Left ventricle myocardium inferior (tissue), 1 donor: ENCODE measurements around the gene CELA1. TPM values are rescaled to one million over a fixed set of nuclear protein-coding genes. Genes with fewer than 3 reads are reported as not detected.

Source experiments
- DNase-seq: peaks from one replicate; pipeline ENCODE4 v3.0.0-alpha.2; 2020
- H3K27ac ChIP-seq: fragments of 200-600 bp; replicated peaks from 2 replicates; pipeline ENCODE4 v1.8.0; 2021
- H3K27me3 ChIP-seq: fragments of 200-600 bp; 2 replicates; pipeline ENCODE4 v1.8.0; 2021; ENCODE audit warnings: low read depth
- H3K36me3 ChIP-seq: fragments of 200-600 bp; 2 replicates; pipeline ENCODE4 v1.8.0; 2021
- H3K4me1 ChIP-seq: fragments of 200-600 bp; 2 replicates; pipeline ENCODE4 v1.8.0; 2021
- H3K4me3 ChIP-seq: fragments of 200-600 bp; 2 replicates; pipeline ENCODE4 v1.8.0; 2021; ENCODE audit warnings: mild to moderate bottlenecking, moderate library complexity
- H3K9me3 ChIP-seq: fragments of 200-600 bp; replicated peaks from 2 replicates; pipeline ENCODE4 v1.8.0; 2021
- intact Hi-C: fragments of 100-400 bp; cut with micrococcal nuclease; formaldehyde crosslinking; loops from one replicate; pipeline ENCODE4 v1.11.0; 2022
- total RNA-seq: library from RNA; stranded (reverse); fragmentation: NEBNext Ultra II Directional; extraction: Animal tissue kit (Norgen Biotek cat#: 25700); gene quantifications from one replicate; pipeline ENCODE4 v1.2.1, GENCODE V29; 2021
- TF ChIP-seq, protein P1 (sequence below): fragments of 200-600 bp; IDR thresholded peaks from 2 replicates; pipeline ENCODE4 v1.8.0; 2021; ENCODE audit warnings: antibody characterized with exemption, mild to moderate bottlenecking, borderline replicate concordance
- donor health status: DM: no; HTN: yes; CAD: no; lungs with severe emphysema.

Gene CELA1
- total RNA-seq, 1 donor from 2014 or later = not detected

DNA sequence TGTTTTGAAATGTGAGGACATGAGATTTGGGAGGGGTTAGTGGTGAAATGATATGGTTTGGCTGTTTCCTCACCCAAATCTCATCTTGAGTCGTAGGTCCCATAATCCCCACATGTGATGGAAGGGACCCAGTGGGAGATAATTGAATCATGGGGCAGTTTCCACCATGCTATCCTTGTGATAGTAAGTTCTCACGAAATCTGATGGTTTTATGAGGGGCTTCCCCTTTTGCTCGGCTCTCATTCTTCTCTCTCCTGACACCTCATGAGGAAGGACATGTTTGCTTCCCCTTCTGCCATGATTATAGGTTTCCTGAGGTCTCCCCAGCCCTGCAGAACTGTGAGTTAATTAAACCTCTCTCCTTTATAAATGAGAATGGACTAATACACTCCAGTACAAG lies 26.7 kb upstream of the CELA1 start:
- H3K9me3 ChIP-seq = no peaks in the 10 kb centered on the region
- TF ChIP-seq, protein P1, sequence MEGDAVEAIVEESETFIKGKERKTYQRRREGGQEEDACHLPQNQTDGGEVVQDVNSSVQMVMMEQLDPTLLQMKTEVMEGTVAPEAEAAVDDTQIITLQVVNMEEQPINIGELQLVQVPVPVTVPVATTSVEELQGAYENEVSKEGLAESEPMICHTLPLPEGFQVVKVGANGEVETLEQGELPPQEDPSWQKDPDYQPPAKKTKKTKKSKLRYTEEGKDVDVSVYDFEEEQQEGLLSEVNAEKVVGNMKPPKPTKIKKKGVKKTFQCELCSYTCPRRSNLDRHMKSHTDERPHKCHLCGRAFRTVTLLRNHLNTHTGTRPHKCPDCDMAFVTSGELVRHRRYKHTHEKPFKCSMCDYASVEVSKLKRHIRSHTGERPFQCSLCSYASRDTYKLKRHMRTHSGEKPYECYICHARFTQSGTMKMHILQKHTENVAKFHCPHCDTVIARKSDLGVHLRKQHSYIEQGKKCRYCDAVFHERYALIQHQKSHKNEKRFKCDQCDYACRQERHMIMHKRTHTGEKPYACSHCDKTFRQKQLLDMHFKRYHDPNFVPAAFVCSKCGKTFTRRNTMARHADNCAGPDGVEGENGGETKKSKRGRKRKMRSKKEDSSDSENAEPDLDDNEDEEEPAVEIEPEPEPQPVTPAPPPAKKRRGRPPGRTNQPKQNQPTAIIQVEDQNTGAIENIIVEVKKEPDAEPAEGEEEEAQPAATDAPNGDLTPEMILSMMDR = no peak
- H3K27ac ChIP-seq = no peak overlapping the region
- H3K4me3 ChIP-seq = no peak overlapping the region
- intact Hi-C loops = no loop called here
- H3K27me3 ChIP-seq = no peaks in the 10 kb centered on the region
- H3K4me1 ChIP-seq = peaks cover 15% of the 10 kb centered on the region
- H3K36me3 ChIP-seq = no peaks in the 10 kb centered on the region
- no peak for DNase-seq

DNA sequence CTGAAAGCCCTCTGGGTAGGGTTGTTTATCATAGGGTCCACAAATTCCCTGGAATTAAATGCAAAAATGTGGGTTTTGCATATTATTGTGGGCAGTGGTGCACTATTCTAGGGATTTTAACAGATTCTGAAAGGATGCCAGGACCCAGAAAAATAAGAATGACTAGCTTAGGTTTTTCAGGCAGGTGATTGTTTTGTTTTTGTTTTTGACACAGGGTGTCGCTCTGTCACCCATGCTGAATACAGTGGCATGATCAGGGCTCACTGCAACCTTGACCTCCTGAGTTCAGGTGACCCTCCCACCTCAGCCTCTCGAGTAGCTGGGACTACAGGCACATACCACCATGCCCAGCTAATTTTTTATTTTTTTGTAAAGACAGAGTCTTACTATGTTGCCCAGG lies 25.5 kb upstream of the CELA1 start:
- no peaks in the 10 kb centered on the region for H3K36me3 ChIP-seq
- H3K27ac ChIP-seq = no peak overlapping the region
- TF ChIP-seq, protein P1 = no peak
- H3K4me1 ChIP-seq = peaks cover 15% of the 10 kb centered on the region
- intact Hi-C loops = no loop called here
- H3K27me3 ChIP-seq = no peaks in the 10 kb centered on the region
- DNase-seq = no peak
- no peak overlapping the region for H3K4me3 ChIP-seq
- H3K9me3 ChIP-seq = no peaks in the 10 kb centered on the region

- Histone ChIP-seq H3K27ac (peak overlapping the region; percentile 5), H3K36me3 (no peaks in the 10 kb centered on the region), H3K4me1 (peaks cover 15% of the 10 kb centered on the region), H3K4me3 (no peak overlapping the region), H3K27me3 (no peaks in the 10 kb centered on the region), H3K9me3 (no peaks in the 10 kb centered on the region)
- intact Hi-C loops = no loop called here
- TF ChIP-seq, protein P1 = no peak
- DNase-seq = peak; percentile 26
Observed at GRCh38 chr12:51371295-51371953, 24.9 kb upstream of the CELA1 start.

GRCh38 chr12:51370667-51371066 lies 24.2 kb upstream of the CELA1 start:
- H3K4me1 ChIP-seq = peaks cover 15% of the 10 kb centered on the region
- no peaks in the 10 kb centered on the region for H3K27me3 ChIP-seq
- H3K27ac ChIP-seq = no peak overlapping the region
- intact Hi-C loops = no loop called here
- no peaks in the 10 kb centered on the region for H3K36me3 ChIP-seq
- H3K9me3 ChIP-seq = no peaks in the 10 kb centered on the region
- no peak overlapping the region for H3K4me3 ChIP-seq
- TF ChIP-seq, protein P1 = no peak
- no peak for DNase-seq

- no peak for DNase-seq
- H3K9me3 ChIP-seq = no peaks in the 10 kb centered on the region
- intact Hi-C loops = no loop called here
- TF ChIP-seq, protein P1 = no peak
- H3K4me1 ChIP-seq = peaks cover 15% of the 10 kb centered on the region
- no peak overlapping the region for H3K27ac ChIP-seq
- no peaks in the 10 kb centered on the region for H3K36me3 ChIP-seq
- no peaks in the 10 kb centered on the region for H3K27me3 ChIP-seq
- no peak overlapping the region for H3K4me3 ChIP-seq
Observed at GRCh38 chr12:51369581-51369980, 23.1 kb upstream of the CELA1 start.
